ENCODE measurements around the gene NKAP.
"Not testable (repeated sequence)": the region's sequence is repeated elsewhere in the genome, so short reads cannot be mapped to it uniquely, and the experiment has no call there.

The NKAP gene

GRCh38 chrX:119941336-119941735 is 2.2 kb downstream of the NKAP start:
- no peak for DNase-seq (ENCODE audit: low read depth in 2 of 2)

- DNase-seq (ENCODE audit: low read depth in 2 of 2) = no peak
These were observed 8.2 kb downstream of the NKAP start for GRCh38 chrX:119935215-119935874.

GRCh38 chrX:119922391-119922790 is 21.2 kb downstream of the NKAP start:
- DNase-seq (ENCODE audit: low read depth in 2 of 2) = not testable (repeated sequence)

- DNase-seq (ENCODE audit: low read depth in 2 of 2) = no peak
These were observed 23.5 kb downstream of the NKAP start for GRCh38 chrX:119919835-119920585.

GRCh38 chrX:119917877-119918276 is 25.7 kb downstream of the NKAP start:
- no peak for DNase-seq (ENCODE audit: low read depth in 2 of 2)

GRCh38 chrX:119916310-119916709 is 27.2 kb downstream of the NKAP start:
- DNase-seq (ENCODE audit: low read depth in 2 of 2) = no peak

GRCh38 chrX:119900976-119901375 is 42.6 kb downstream of the NKAP start:
- DNase-seq (ENCODE audit: low read depth in 2 of 2) = no peak

GRCh38 chrX:119899125-119899524 is 44.4 kb downstream of the NKAP start:
- no peak for DNase-seq (ENCODE audit: low read depth in 2 of 2)

GRCh38 chrX:119895843-119896326 is 47.7 kb downstream of the NKAP start, which contains the start of gene AKAP14:
TSS of gene AKAP14 (plus strand) at chrX:119895893. CDS start at chrX:119903224, 7,331 bp downstream.
- DNase-seq (ENCODE audit: low read depth in 2 of 2) = no peak

- DNase-seq (ENCODE audit: low read depth in 2 of 2) = not testable (repeated sequence)
These were observed 51.4 kb downstream of the NKAP start for GRCh38 chrX:119891961-119892692.

- DNase-seq (ENCODE audit: low read depth in 2 of 2) = not testable (repeated sequence)
These were observed 52.9 kb downstream of the NKAP start for GRCh38 chrX:119890626-119891025.

GRCh38 chrX:119887721-119888425 is 55.7 kb downstream of the NKAP start:
- peak in 1 of 2 donors; percentile 20 for DNase-seq (ENCODE audit: low read depth in 2 of 2)

GRCh38 chrX:119885554-119886428 is 57.8 kb downstream of the NKAP start:
- no peak for DNase-seq (ENCODE audit: low read depth in 2 of 2)

GRCh38 chrX:119880552-119881437 is 62.8 kb downstream of the NKAP start:
- no peak for DNase-seq (ENCODE audit: low read depth in 2 of 2)

- DNase-seq (ENCODE audit: low read depth in 2 of 2) = no peak
These were observed 63.5 kb downstream of the NKAP start for GRCh38 chrX:119880076-119880475.

GRCh38 chrX:119878740-119879139 is 64.8 kb downstream of the NKAP start:
- DNase-seq (ENCODE audit: low read depth in 2 of 2) = no peak

GRCh38 chrX:119871599-119872395 is 71.8 kb downstream of the NKAP start, which contains the start of the genes NDUFA1 and RNF113A:
TSS of gene NDUFA1 (plus strand) at chrX:119871832. CDS start at chrX:119871912, 80 bp downstream.
TSS of gene RNF113A (minus strand) at chrX:119871733. CDS start at chrX:119871613, 120 bp downstream.
- DNase-seq (ENCODE audit: low read depth in 2 of 2) = peak; percentile 62 to 71

- no peak for DNase-seq (ENCODE audit: low read depth in 2 of 2)
These were observed 72.3 kb downstream of the NKAP start for GRCh38 chrX:119871245-119871598.
